Caco-2 (cell line): ENCODE measurements around the gene CCDC30. TPM values are rescaled to one million over a fixed set of nuclear protein-coding genes. Genes with fewer than 3 reads are reported as not detected.

Source experiments
- BruUV-seq: library from RNA; stranded (reverse); fragments of 400-500 nt; replicated peaks from 2 replicates; lab custom pipeline; 2021; lab: Mats Ljungman, UMichigan
- CTCF ChIA-PET: fragments of 300-600 bp; sonication (Branson Sonifier 250); formaldehyde crosslinking; loops from one replicate; lab custom pipeline; 2022; ENCODE audit warnings: antibody characterized with exemption; lab: Charles Lee
- POLR2A ChIA-PET: fragments of 300-600 bp; sonication (Branson Sonifier 250); formaldehyde crosslinking; loops from one replicate; lab custom pipeline; 2022; ENCODE audit warnings: antibody characterized with exemption; lab: Charles Lee
- DNase-seq, 2 experiments: peaks; one replicate each; pipeline versions ENCODE4 v3.0.0 to v3.0.0-alpha.2; 2020 to 2022
- H3K27me3 ChIP-seq: replicated peaks from 2 replicates; pipeline ENCODE4 v1.6.0; 2011; ENCODE audit warnings: low read length; ENCODE audit not compliant: control insufficient read depth, insufficient read depth
- H3K36me3 ChIP-seq: 2 replicates; pipeline ENCODE4 v1.5.1; 2011; ENCODE audit warnings: low read length; ENCODE audit not compliant: control insufficient read depth, insufficient read depth
- H3K4me1 ChIP-seq: fragments of 250-450 bp; sonication (Bioruptor Pico); 2 replicates; pipeline ENCODE4 v1.5.1; 2020; ENCODE audit warnings: mild to moderate bottlenecking
- H3K4me3 ChIP-seq: 2 replicates; pipeline ENCODE4 v1.5.1; 2011; ENCODE audit warnings: low read depth, mild to moderate bottlenecking, control low read depth, low read length
- H3K9me3 ChIP-seq: fragments of 250-450 bp; sonication (Bioruptor Pico); 2 replicates; pipeline ENCODE4 v1.5.1; 2020; ENCODE audit warnings: mild to moderate bottlenecking, moderate library complexity
- H3K27ac Mint-ChIP-seq: one replicate; pipeline ENCODE4 v1.8.0; 2022; ENCODE audit warnings: mixed read lengths; ENCODE audit not compliant: unreplicated experiment
- H3K27me3 Mint-ChIP-seq: one replicate; pipeline ENCODE4 v1.8.0; 2022; ENCODE audit warnings: mixed read lengths; ENCODE audit not compliant: insufficient read depth, unreplicated experiment
- H3K36me3 Mint-ChIP-seq: one replicate; pipeline ENCODE4 v1.8.0; 2022; ENCODE audit warnings: mild to moderate bottlenecking, mixed read lengths; ENCODE audit not compliant: insufficient read depth, unreplicated experiment
- H3K4me1 Mint-ChIP-seq: one replicate; pipeline ENCODE4 v1.8.0; 2022; ENCODE audit warnings: low read depth, mixed read lengths; ENCODE audit not compliant: unreplicated experiment
- H3K4me3 Mint-ChIP-seq: one replicate; pipeline ENCODE4 v1.8.0; 2022; ENCODE audit warnings: mild to moderate bottlenecking, moderate library complexity, mixed read lengths; ENCODE audit not compliant: unreplicated experiment
- H3K9me3 Mint-ChIP-seq: one replicate; pipeline ENCODE4 v1.8.0; 2022; ENCODE audit warnings: mixed read lengths; ENCODE audit not compliant: unreplicated experiment
- CTCF ChIP-seq, 2 experiments: fragments of 200-600 bp in 1 of 2; IDR thresholded peaks; 1 replicate in 1 of 2; 2 replicates in 1 of 2; pipeline versions ENCODE4 v1.5.1 to v1.8.0; 2011 to 2022; ENCODE audit warnings: antibody characterized with exemption in 1 of 2, control low read depth in 1 of 2, inconsistent platforms in 1 of 2, low read depth in 1 of 2, low read length in 1 of 2, mild to moderate bottlenecking in 1 of 2, moderate library complexity in 1 of 2; ENCODE audit not compliant: insufficient read depth in 1 of 2, severe bottlenecking in 1 of 2, unreplicated experiment in 1 of 2
- intact Hi-C: fragments of 100-400 bp; cut with micrococcal nuclease; formaldehyde crosslinking; loops from one replicate; pipeline ENCODE4 v1.10.0; 2022; ENCODE audit not compliant: unreplicated experiment
- total RNA-seq: library from RNA; stranded (reverse); gene quantifications from 2 replicates; pipeline ENCODE4 v1.2.3, GENCODE V29; 2022

Gene CCDC30
- total RNA-seq, 1 experiment from 2014 or later: 1.3 TPM

- Mint-ChIP-seq H3K27me3 (no peaks in the 10 kb centered on the region), H3K4me3 (no peak overlapping the region), H3K4me1 (no peaks in the 10 kb centered on the region), H3K27ac (no peak overlapping the region), H3K9me3 (no peaks in the 10 kb centered on the region), H3K36me3 (no peaks in the 10 kb centered on the region)
- peak; percentile 35 to 44 for DNase-seq
- H3K36me3 ChIP-seq: no peaks in the 10 kb centered on the region
- ChIA-PET CTCF (interaction anchor here (0.5 to 0.9 kb wide), 2 partner anchors 83 to 384 kb away, joined by 3 to 4 read pairs; no protein-coding TSS in a partner anchor), POLR2A (interaction anchor here (0.7 kb wide), 1 partner anchor 331 kb away, joined by 4 read pairs; no protein-coding TSS in a partner anchor)
- no peaks in the 10 kb centered on the region for H3K27me3 ChIP-seq
- intact Hi-C loops: no loop called here
- no peaks in the 10 kb centered on the region for H3K4me1 ChIP-seq
- H3K4me3 ChIP-seq: no peak overlapping the region
- TF ChIP-seq CTCF (IDR thresholded peaks at IDR 0.05; ENCODE audit: insufficient read depth in 1 of 2, low read depth in 1 of 2, low read length in 1 of 2, severe bottlenecking in 1 of 2, unreplicated experiment in 1 of 2): no peak
- no peaks in the 10 kb centered on the region for H3K9me3 ChIP-seq
- BruUV-seq: no TSS peak
These were observed 94.3 kb downstream of the CCDC30 start for GRCh38 chr1:42557230-42557851.

DNA sequence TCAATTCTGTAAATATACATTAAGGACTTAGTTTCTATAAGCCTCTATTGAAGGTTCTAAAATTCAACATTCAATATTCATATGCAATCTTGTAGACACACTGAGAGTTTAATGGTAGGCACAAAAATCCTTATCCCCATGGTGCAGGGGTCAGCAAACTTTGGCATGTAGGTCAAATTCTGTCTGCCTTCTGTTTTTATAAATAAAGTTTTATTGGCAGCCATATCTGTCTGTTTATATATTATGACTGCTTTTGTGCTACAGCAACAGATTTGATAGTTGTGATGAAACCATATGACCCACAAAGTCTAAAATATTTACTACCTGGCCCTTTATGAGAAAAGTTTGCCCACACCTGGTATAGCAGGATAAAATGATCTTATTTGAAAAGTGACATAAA, 104.0 kb downstream of the CCDC30 start:
- TF ChIP-seq CTCF (IDR thresholded peaks at IDR 0.05; ENCODE audit: insufficient read depth in 1 of 2, low read depth in 1 of 2, low read length in 1 of 2, severe bottlenecking in 1 of 2, unreplicated experiment in 1 of 2): no peak
- no TSS peak for BruUV-seq
- no peak overlapping the region for H3K4me3 ChIP-seq
- no peaks in the 10 kb centered on the region for H3K27me3 ChIP-seq
- Mint-ChIP-seq H3K4me3 (no peak overlapping the region), H3K27ac (no peak overlapping the region), H3K36me3 (no peaks in the 10 kb centered on the region), H3K4me1 (no peaks in the 10 kb centered on the region), H3K9me3 (no peaks in the 10 kb centered on the region), H3K27me3 (no peaks in the 10 kb centered on the region)
- intact Hi-C loops: no loop called here
- CTCF ChIA-PET: no interaction called here
- H3K9me3 ChIP-seq: no peaks in the 10 kb centered on the region
- no peak for DNase-seq
- POLR2A ChIA-PET: no interaction called here
- no peaks in the 10 kb centered on the region for H3K4me1 ChIP-seq
- no peaks in the 10 kb centered on the region for H3K36me3 ChIP-seq

- no peaks in the 10 kb centered on the region for H3K27me3 ChIP-seq
These were observed 113.8 kb downstream of the CCDC30 start for GRCh38 chr1:42576935-42577334.

More at GRCh38 chr1:42576935-42577334, 113.8 kb downstream of the CCDC30 start:
- Mint-ChIP-seq H3K27ac (no peak overlapping the region), H3K27me3 (no peaks in the 10 kb centered on the region), H3K4me3 (no peak overlapping the region), H3K9me3 (no peaks in the 10 kb centered on the region), H3K4me1 (no peaks in the 10 kb centered on the region), H3K36me3 (no peaks in the 10 kb centered on the region)
- TF ChIP-seq CTCF (IDR thresholded peaks at IDR 0.05; ENCODE audit: insufficient read depth in 1 of 2, low read depth in 1 of 2, low read length in 1 of 2, severe bottlenecking in 1 of 2, unreplicated experiment in 1 of 2): no peak
- no TSS peak for BruUV-seq
- intact Hi-C loops: loop anchor here (5.0 kb wide), 1 partner anchor 180 kb away; no protein-coding TSS in a partner anchor
- Histone ChIP-seq H3K4me1 (no peaks in the 10 kb centered on the region), H3K36me3 (no peaks in the 10 kb centered on the region), H3K9me3 (no peaks in the 10 kb centered on the region), H3K4me3 (no peak overlapping the region)
- POLR2A ChIA-PET: no interaction called here
- DNase-seq: no peak
- CTCF ChIA-PET: no interaction called here
